GM19438 (cell line): ENCODE data around the gene SOX15.

Experiments
- ATAC-seq: cut with Tn5 transposase; IDR thresholded peaks from one replicate; pipeline ENCODE4 v1.9.1; 2021; ENCODE audit warnings: low read depth; ENCODE audit not compliant: unreplicated experiment

Gene SOX15

DNA sequence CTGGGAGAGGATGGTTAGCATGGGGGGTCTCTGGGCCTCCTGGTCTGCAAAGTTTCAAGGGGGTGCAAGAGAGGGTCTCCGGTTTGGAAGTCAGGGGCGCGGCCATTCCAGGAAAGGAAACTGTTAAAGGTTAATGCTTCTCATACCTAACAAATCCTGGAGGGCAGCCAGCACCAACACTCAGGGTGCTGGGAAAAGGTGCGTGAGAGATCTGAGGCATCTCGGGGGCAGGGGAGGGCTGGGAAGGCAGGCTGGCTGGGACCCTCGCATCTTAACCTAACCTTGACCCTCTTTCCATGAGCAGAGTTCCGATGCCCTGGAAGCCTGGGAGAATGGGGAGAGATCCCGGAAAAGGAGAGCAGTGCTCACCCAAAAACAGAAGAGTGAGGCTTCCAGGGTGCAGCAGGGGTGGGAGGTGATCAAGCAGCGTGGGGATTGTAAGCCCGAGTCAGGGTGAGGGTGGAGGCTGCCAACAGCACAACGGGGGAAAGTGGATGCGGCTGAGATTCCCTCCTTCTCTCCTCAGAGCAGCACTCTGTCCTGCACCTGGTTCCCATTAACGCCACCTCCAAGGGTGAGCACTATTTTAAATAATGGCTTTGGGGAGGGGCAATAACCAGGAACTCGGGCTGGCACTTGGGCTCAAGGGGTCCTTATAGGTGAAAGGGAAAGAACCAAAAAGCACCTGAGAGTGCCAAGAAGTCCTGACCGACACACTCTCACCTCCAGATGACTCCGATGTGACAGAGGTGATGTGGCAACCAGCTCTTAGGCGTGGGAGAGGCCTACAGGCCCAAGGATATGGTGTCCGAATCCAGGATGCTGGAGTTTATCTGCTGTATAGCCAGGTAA lies 30.3 kb downstream of the SOX15 start:
- no peak for ATAC-seq

DNA sequence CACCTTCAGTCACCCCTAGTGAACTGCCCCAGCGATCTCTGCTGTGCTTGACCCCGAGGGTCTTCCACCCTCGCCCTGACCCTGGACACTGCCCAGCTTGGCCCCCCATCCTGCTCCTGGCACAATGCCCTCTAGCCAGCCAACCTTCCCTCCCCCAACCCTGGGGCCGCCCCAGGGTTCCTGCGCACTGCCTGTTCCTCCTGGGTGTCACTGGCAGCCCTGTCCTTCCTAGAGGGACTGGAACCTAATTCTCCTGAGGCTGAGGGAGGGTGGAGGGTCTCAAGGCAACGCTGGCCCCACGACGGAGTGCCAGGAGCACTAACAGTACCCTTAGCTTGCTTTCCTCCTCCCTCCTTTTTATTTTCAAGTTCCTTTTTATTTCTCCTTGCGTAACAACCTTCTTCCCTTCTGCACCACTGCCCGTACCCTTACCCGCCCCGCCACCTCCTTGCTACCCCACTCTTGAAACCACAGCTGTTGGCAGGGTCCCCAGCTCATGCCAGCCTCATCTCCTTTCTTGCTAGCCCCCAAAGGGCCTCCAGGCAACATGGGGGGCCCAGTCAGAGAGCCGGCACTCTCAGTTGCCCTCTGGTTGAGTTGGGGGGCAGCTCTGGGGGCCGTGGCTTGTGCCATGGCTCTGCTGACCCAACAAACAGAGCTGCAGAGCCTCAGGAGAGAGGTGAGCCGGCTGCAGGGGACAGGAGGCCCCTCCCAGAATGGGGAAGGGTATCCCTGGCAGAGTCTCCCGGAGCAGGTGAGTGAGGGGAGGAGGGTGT lies 31.2 kb downstream of the SOX15 start, which contains the start of gene TNFSF13:
TSS of gene TNFSF13 (plus strand) at position 207 of the 776 bp plus-strand sequence. CDS start at position 497, 290 bp downstream.
- ATAC-seq, result no peak

DNA sequence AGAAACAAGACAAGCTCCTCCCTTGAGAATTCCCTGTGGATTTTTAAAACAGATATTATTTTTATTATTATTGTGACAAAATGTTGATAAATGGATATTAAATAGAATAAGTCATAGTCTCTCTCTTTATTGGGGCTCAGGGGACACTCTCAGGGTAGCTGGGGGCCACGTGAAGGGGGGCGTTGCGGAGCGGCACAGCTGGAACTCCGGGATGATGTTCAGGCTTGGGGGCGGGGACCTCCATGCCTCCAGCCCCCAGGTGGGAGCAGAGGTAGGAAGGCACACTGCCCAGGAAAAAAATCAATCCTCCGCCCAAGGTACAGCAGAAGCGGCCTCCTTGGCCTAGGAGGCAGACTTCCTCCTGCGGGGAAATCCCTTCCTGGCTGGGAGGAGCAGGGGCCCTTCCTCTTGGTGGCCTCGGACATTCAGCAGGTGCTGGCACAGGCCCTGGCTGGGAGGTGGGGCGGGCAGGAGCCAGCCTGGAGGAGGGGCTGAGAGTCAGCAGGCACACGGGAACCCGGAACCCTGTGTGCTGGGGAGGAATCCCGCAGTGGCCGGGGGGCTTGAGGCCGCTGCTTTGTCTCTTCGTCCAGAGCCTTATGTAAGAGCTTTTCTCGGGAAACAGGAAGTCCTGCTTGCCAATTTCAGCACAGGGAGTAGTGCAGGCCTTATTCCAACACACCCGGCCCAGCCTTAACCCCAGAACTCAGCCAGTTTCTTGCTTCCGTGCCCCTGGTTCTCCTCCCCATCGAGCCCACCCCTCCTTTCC lies 31.9 kb downstream of the SOX15 start:
- no peak for ATAC-seq

DNA sequence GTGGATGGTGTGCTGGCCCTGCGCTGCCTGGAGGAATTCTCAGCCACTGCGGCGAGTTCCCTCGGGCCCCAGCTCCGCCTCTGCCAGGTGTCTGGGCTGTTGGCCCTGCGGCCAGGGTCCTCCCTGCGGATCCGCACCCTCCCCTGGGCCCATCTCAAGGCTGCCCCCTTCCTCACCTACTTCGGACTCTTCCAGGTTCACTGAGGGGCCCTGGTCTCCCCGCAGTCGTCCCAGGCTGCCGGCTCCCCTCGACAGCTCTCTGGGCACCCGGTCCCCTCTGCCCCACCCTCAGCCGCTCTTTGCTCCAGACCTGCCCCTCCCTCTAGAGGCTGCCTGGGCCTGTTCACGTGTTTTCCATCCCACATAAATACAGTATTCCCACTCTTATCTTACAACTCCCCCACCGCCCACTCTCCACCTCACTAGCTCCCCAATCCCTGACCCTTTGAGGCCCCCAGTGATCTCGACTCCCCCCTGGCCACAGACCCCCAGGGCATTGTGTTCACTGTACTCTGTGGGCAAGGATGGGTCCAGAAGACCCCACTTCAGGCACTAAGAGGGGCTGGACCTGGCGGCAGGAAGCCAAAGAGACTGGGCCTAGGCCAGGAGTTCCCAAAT lies 32.6 kb downstream of the SOX15 start:
- no peak for ATAC-seq

DNA sequence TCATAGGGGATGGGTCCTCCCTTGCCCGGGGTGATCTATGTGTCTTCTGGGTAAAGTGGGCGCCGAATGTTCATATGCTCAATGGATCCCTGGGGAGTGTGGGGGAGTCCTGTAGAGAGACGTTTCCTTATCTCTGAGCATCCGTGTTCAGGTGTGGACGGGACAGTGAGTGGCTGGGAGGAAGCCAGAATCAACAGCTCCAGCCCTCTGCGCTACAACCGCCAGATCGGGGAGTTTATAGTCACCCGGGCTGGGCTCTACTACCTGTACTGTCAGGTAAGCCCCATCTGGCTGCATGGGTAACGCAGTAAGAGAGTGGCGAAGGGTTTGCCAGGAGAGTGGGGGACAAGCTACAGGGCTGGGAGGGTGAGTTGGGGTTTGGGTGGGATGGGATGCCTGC lies 33.3 kb downstream of the SOX15 start:
- ATAC-seq, result no peak

DNA sequence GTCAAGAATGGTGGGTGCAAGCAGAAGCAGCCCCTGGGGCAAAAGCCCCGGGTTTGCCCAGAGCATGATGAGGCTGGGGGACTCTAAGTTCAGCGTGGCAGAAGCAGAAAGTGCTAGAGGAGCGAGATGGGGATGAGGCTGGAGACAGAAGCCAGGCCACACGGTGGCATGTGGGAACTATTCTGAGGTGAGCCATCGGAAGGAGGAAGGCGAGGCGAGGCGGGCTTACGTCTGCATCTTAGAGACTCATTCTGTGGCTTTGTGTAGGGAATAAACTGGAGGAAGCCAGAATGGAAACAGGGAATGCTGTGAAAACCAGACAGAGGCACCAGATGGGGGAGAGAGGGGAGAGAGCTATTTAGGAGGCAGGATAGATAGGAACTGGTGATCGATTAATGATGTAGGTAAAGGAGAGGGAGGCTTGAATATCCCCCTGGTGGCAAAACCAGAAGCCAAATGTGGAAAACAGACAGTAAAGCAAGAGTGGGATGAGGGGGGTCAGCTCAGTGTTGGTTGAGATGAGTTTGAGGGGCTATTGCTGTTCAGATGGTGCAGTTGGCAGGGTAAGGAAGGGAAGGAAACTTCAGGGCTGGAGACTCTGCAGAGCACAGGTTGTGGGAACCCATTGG lies 34.5 kb downstream of the SOX15 start:
- ATAC-seq, result no peak

DNA sequence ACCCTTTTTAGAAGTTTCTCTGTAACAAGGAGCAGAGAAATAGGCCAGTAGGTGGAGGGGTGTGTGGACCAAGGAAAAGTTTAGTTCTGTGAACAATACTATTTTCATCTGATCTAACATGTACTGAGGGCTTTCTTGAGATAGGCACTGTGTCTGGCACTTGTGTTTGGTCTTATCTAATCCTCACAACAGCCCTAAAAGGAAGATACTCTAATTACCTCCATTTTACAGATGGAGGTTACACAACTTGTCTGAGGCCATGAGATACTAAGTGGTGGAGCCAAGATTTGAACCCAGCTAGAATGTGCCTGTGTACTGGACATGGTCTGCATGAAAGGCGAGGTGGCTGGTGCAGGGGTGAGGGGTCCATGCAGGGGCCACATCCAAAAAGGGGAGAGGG lies 36.5 kb downstream of the SOX15 start:
- ATAC-seq, result no peak

DNA sequence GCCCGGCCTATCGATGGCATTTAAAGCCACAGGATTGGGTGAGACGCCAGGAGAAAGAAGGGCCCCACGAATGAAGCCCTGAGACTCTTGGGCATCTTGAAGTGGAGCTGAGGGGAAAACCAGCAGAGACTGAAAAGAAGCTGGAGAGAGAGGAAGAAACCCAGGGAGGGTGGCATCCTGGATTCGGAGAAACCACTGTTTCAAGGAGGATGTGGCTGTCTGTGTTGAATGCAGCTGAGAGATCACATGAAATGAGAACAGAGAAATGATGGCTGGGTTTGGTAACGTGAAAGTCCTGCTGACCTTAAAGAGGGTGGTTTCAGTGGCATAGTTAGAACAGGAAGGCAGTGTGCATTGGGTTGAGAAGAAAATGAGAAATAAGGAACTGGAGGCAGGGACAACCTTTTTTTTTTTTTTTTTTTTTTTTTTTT lies 37.3 kb downstream of the SOX15 start:
- peak; percentile 65 for ATAC-seq

DNA sequence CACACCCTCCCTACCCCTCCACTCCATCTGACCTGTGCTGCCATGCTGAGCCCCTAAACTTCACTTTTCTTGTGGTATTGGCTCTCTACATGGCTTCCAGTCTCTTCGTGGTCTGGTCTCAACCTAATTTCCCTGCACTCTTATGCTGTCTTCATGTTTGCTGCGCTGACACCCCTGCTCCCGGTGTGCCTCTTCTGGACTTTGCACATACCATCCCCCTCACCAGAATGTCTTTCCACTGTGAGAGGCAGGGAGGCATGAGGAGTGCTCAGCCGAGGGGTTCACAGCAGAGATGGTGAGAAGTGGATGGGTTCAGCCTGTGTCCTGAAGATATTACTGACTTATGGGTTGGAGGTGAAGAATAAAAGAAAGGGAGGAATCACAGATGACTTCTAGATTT lies 38.5 kb downstream of the SOX15 start:
- ATAC-seq, result no peak

DNA sequence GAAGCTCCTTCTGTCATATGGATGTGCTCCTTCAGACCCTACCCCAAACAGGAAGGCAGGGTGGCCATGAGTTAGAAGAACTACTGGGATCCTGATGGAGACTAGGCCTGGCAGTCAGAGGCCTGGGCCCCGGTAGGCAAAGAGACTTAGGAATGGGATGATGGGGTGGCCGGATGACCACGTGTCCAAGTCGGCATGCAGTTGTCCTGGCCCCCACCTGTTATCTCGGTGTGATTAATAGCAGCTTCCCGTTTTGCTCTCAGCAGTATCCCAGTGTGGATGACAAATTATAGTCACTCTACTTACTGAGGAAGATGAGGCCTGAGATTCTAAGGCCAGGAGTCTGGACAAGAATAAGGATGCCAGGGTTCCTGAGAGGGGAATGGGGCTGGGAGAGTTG lies 39.5 kb downstream of the SOX15 start:
- no peak for ATAC-seq

DNA sequence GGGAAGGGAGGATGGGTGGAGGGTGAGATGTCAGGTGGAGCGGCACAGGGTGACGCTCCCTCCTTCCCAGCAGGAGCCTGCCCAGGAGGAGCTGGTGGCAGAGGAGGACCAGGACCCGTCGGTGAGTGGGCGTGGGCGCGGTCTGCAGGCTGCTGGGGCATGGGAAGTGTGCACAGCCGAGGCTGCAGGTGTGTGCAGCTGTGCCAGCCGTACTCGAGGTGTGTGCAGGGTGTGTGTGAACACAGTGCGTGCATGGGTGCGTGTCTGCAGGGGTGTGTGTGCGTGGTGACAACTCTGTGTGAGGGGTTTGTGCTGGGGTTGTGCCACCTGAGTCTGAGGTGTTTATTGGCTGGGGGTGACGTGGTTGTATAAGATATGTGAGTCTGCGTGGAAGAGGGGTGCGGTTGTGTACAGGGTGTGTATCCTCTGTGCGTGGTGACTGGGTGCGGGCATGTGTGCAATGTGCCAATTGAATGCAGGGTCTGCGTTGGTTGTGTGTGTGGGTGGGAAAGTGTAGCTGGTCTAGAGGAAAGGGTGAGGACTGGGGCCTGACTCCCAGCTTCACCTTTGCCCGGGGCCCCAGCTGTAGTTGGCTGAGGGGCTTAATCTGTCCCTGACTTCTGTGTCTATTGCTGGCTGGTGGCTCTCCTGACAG lies 40.4 kb downstream of the SOX15 start:
- no peak for ATAC-seq

DNA sequence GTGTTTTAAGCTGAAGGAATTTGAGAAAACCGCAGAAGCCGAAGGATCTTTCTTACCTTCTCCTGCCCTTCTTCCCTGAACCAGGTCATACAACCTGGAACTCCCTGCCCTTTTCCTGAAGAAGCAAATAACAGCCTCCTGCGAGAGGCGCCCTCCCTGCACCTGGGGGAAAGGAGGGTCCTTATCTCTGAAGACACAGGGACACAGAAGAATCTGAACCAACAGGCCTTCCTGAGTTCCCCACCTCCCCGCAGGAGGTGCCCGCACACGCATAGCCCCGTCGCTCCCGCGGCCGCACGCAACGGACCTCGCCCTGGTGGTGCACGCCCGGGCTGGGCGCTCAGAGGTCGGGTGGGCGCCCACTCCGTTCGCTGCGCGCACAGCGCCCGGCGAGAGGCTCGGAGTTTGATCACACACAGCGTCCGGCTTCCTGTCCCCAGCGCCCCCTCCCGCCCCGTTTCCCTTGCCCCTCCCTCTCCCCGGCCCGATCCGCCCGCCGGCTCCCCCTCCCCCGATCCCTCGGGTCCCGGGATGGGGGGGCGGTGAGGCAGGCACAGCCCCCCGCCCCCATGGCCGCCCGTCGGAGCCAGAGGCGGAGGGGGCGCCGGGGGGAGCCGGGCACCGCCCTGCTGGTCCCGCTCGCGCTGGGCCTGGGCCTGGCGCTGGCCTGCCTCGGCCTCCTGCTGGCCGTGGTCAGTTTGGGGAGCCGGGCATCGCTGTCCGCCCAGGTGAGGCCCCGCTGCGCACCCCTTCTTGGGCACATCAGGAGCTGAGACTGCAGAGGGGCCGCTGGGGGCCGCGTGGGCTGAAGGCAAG lies 41.1 kb downstream of the SOX15 start, which contains the start of gene TNFSF12:
TSS of gene TNFSF12 (plus strand) at position 474 of the 816 bp plus-strand sequence. CDS start at position 570, 96 bp downstream.
- no peak for ATAC-seq

DNA sequence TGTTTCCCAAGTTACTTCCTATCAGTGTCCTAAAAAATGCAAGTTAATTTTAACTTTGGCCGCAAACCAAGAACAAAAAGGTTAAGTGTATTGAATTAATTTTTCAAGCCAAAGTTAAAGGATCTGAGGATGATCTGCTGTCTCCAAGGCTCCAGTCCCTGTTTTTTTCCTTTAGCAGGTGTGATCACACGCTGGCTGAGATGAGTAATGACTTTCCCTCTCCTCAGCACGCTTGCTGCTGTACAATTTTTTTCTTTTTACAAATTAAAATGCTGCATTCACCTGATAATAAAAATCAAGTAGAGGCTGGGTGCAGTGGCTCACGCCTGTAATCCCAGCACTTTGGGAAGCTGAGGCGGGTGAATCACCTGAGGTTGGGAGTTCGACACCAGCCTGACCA lies 45.0 kb downstream of the SOX15 start:
- no peak for ATAC-seq

DNA sequence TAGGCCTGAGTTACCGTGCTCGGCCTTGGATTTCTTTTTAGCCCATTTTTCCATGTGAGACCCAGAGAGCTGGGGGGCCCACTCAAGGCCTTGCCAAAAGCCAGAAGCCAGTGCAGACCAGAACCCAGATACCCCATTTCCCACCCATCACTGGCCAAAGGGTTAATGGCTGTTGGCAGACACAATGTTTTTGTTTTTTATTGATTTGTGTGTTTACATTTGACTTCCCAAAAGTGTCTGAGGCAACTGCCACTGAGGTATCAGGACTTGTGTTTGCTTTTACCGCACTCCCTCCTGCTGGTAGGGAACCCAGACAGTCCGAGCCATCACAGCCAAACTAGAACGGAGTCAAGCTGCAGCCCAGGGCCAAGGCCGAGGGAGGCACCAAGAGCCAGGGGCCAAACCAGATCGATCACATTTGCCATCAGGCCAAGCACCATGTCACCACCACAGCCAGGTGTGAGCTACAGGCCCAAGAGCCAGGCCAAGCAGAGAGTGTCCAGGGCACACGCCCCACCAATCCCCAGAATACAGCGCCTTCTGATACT lies 48.7 kb downstream of the SOX15 start:
- no peak for ATAC-seq

DNA sequence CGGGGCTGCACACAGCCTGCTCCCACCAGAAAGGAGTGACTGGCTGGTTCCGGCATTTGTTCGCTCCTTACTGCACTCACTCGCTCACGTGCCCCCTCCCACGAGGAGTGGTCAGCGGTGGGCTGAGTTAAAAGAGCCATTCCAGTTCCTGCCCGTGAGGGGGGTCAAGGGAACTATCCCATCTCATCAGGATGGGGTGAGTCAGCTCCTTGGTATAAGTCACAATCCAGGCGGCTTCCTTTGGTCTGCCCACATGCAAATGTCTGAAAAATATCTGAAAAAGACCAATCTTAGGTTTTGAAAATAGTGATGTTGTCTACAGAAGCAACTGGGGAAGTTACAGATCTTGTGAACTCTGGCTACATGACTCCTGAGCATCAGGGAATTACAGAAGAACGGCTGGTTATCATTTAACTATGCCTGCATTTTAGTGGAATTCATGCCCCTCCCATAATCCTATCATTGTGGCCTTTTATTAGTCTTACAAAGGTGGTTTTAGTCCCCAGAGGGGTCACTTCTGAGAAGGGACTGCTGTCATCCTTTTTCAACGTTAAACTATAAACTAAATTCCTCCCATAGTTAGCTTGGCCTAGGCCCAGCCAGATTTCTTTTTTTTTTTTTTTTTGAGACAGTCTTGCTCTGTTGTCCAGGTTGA lies 50.9 kb downstream of the SOX15 start:
- ATAC-seq, result no peak
